GM23338 (cell line): ENCODE data around the gene NAPA. TPM values are rescaled to one million over a fixed set of nuclear protein-coding genes. Genes with fewer than 3 reads are reported as not detected.

Source experiments
- ATAC-seq: fragments of 200-7000 bp; cut with Tn5 transposase; 3 replicates; pipeline ENCODE4 v1.9.1; 2020
- DNase-seq: peaks from one replicate; pipeline ENCODE4 v3.0.0-alpha.2; 2015; ENCODE audit warnings: low spot score
- H2AFZ ChIP-seq: fragments of 200-600 bp; sonication (generic); 2 replicates; pipeline ENCODE4 v1.8.0; 2016; ENCODE audit warnings: antibody characterized with exemption, mild to moderate bottlenecking, moderate library complexity
- H3F3A ChIP-seq: fragments of 200-600 bp; sonication (generic); replicated peaks from 2 replicates; pipeline ENCODE4 v1.8.0; 2017; ENCODE audit warnings: antibody characterized with exemption, mixed run types, low read depth
- H3K27ac ChIP-seq: fragments of 200-600 bp; sonication (generic); 2 replicates; pipeline ENCODE4 v1.6.1; 2016; ENCODE audit warnings: low read depth
- H3K27me3 ChIP-seq: fragments of 200-600 bp; sonication (generic); 2 replicates; pipeline ENCODE4 v1.8.0; 2016; ENCODE audit warnings: mild to moderate bottlenecking, mixed run types, moderate library complexity; ENCODE audit not compliant: insufficient read depth
- H3K36me3 ChIP-seq: fragments of 200-600 bp; sonication (generic); 2 replicates; pipeline ENCODE4 v1.8.0; 2016; ENCODE audit warnings: mild to moderate bottlenecking; ENCODE audit not compliant: insufficient read depth
- H3K4me1 ChIP-seq: fragments of 200-600 bp; sonication (generic); 2 replicates; pipeline ENCODE4 v1.8.0; 2016; ENCODE audit warnings: mild to moderate bottlenecking, moderate library complexity; ENCODE audit not compliant: insufficient read depth
- H3K4me2 ChIP-seq: fragments of 200-600 bp; sonication (generic); 2 replicates; pipeline ENCODE4 v1.7.1; 2017; ENCODE audit warnings: mixed run types
- H3K4me3 ChIP-seq: fragments of 200-600 bp; sonication (generic); 2 replicates; pipeline ENCODE4 v1.6.1; 2016; ENCODE audit warnings: mixed run types
- H3K79me2 ChIP-seq: fragments of 200-600 bp; sonication (generic); replicated peaks from 2 replicates; pipeline ENCODE4 v1.8.0; 2017; ENCODE audit warnings: mild to moderate bottlenecking; ENCODE audit not compliant: insufficient read depth
- H3K9me2 ChIP-seq: fragments of 200-600 bp; sonication (generic); 2 replicates; pipeline ENCODE4 v1.8.0; 2017; ENCODE audit not compliant: insufficient read depth
- H4K20me1 ChIP-seq: fragments of 200-600 bp; sonication (generic); replicated peaks from 2 replicates; pipeline ENCODE4 v1.8.0; 2017; ENCODE audit warnings: mild to moderate bottlenecking; ENCODE audit not compliant: insufficient read depth
- H3K27ac Mint-ChIP-seq: 2 replicates; pipeline ENCODE4 v1.8.0; 2020; ENCODE audit warnings: inconsistent platforms, mild to moderate bottlenecking, moderate library complexity, mixed read lengths
- H3K27me3 Mint-ChIP-seq: 3 replicates; pipeline ENCODE4 v1.8.0; 2022; ENCODE audit warnings: low read depth, mild to moderate bottlenecking, moderate library complexity, mixed read lengths, inconsistent platforms; ENCODE audit not compliant: insufficient read depth, poor library complexity
- H3K36me3 Mint-ChIP-seq: 3 replicates; pipeline ENCODE4 v1.8.0; 2021; ENCODE audit warnings: low read depth, mild to moderate bottlenecking, inconsistent platforms, moderate library complexity, mixed read lengths
- H3K4me1 Mint-ChIP-seq: 3 replicates; pipeline ENCODE4 v1.8.0; 2020; ENCODE audit warnings: mild to moderate bottlenecking, inconsistent platforms, mixed read lengths
- H3K4me3 Mint-ChIP-seq: 3 replicates; pipeline ENCODE4 v1.8.0; 2021; ENCODE audit warnings: moderate library complexity, mild to moderate bottlenecking, inconsistent platforms, mixed read lengths
- H3K9me3 Mint-ChIP-seq: 3 replicates; pipeline ENCODE4 v1.8.0; 2020; ENCODE audit warnings: moderate library complexity, mild to moderate bottlenecking, inconsistent platforms, mixed read lengths
- CREB1 ChIP-seq: fragments of 250-450 bp; sonication (Bioruptor Pico); IDR thresholded peaks from 2 replicates; pipeline ENCODE4 v1.5.0; 2020; ENCODE audit warnings: low read depth, mild to moderate bottlenecking, moderate library complexity
- ETS1 ChIP-seq: IDR thresholded peaks from 2 replicates; pipeline ENCODE4 v1.6.1; 2016; ENCODE audit warnings: antibody characterized with exemption
- EZH2 ChIP-seq: fragments of 200-600 bp; sonication (generic); IDR thresholded peaks from one replicate; pipeline ENCODE4 v1.8.0; 2017; ENCODE audit warnings: antibody characterized with exemption, mild to moderate bottlenecking, low read depth; ENCODE audit not compliant: unreplicated experiment
- NANOG ChIP-seq: IDR thresholded peaks from 2 replicates; pipeline ENCODE4 v1.6.1; 2016; ENCODE audit warnings: antibody characterized with exemption, borderline replicate concordance
- POLR2AphosphoS5 ChIP-seq: IDR thresholded peaks from 2 replicates; pipeline ENCODE4 v1.6.1; 2016; ENCODE audit warnings: antibody characterized with exemption, low read depth
- REST ChIP-seq: IDR thresholded peaks from one replicate; pipeline ENCODE4 v1.6.1; 2018; ENCODE audit warnings: antibody characterized with exemption; ENCODE audit not compliant: unreplicated experiment
- STAT1 ChIP-seq: IDR thresholded peaks from one replicate; pipeline ENCODE4 v1.6.1; 2016; ENCODE audit warnings: antibody characterized with exemption; ENCODE audit not compliant: unreplicated experiment
- ZNF114 ChIP-seq: fragments of 250-450 bp; sonication (Bioruptor Pico); IDR thresholded peaks from 2 replicates; pipeline ENCODE4 v1.5.0; 2020; ENCODE audit warnings: mild to moderate bottlenecking, moderate library complexity
- polyA plus RNA-seq: library from polyadenylated mRNA; unstranded; fragments of >200 nt; fragmentation: Nextera tagmentation; extraction: Ambion mirVana; gene quantifications from 2 replicates; pipeline ENCODE4 v1.2.1, GENCODE V29; 2016
- total RNA-seq: library from RNA; depleted of rRNA; stranded (reverse); fragments of >200 nt; shearing (Covaris generic); gene quantifications from 2 replicates; pipeline ENCODE4 v1.2.3, GENCODE V29; 2014
- TF ChIP-seq, protein P1 (sequence below), 2 experiments: fragments of 200-600 bp in 1 of 2; sonication (generic) in 1 of 2; conservative IDR thresholded peaks; 2 replicates each; pipeline versions ENCODE4 v1.5.1 to v1.6.1; 2016 to 2017; ENCODE audit warnings: antibody characterized with exemption in 2 of 2, low read depth in 2 of 2, mild to moderate bottlenecking in 2 of 2, moderate library complexity in 1 of 2

The NAPA gene
- total and polyA plus RNA-seq, 2 experiments from 2014 or later: 52.0 to 72.1 TPM

DNA sequence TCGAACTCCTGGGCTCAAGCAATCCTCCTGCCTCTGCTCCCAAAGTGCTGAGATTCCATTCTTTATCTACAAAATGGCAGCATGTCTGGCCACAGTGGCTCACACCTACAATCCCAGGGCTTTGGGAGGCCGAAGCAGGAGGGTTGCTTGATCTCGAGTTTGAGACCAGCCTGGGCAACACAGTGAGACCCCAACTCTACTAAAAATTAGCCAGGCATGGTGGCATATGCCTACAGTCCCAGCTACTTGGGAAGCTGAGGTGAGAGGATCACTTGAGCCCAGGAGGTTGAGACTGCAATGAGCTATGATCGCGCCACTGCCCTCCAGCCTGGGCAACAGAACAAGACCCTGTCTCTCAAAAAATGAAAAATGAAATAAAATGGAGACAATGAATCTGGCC lies 6.1 kb downstream of the NAPA start:
- Mint-ChIP-seq H3K4me3 (no peak overlapping the region), H3K27me3 (peaks cover 12% of the 10 kb centered on the region), H3K36me3 (no peaks in the 10 kb centered on the region), H3K27ac (no peak overlapping the region), H3K4me1 (peaks cover 13% of the 10 kb centered on the region), H3K9me3 (no peaks in the 10 kb centered on the region; the same call in 2 of the 3 replicates)
- DNase-seq (no peak), ATAC-seq (no peak)
- Histone ChIP-seq H3K27me3 (no peaks in the 10 kb centered on the region), H3K9me2 (no peaks in the 10 kb centered on the region), H3K4me2 (no peak overlapping the region), H3K36me3 (no peaks in the 10 kb centered on the region), H4K20me1 (peaks cover 12% of the 10 kb centered on the region), H3F3A (no peaks in the 10 kb centered on the region), H3K4me3 (no peak overlapping the region), H3K4me1 (no peaks in the 10 kb centered on the region; the same call in 1 of the 2 replicates), H3K27ac (no peak overlapping the region), H2AFZ (no peak overlapping the region), H3K79me2 (peaks cover 70% of the 10 kb centered on the region)
- TF ChIP-seq REST: no peak
- TF ChIP-seq ZNF114: no peak
- TF ChIP-seq POLR2AphosphoS5: no peak
- no peak for TF ChIP-seq STAT1
- TF ChIP-seq CREB1 (CRISPR knock-in tag): no peak
- no peak for TF ChIP-seq ETS1
- TF ChIP-seq, protein P1, sequence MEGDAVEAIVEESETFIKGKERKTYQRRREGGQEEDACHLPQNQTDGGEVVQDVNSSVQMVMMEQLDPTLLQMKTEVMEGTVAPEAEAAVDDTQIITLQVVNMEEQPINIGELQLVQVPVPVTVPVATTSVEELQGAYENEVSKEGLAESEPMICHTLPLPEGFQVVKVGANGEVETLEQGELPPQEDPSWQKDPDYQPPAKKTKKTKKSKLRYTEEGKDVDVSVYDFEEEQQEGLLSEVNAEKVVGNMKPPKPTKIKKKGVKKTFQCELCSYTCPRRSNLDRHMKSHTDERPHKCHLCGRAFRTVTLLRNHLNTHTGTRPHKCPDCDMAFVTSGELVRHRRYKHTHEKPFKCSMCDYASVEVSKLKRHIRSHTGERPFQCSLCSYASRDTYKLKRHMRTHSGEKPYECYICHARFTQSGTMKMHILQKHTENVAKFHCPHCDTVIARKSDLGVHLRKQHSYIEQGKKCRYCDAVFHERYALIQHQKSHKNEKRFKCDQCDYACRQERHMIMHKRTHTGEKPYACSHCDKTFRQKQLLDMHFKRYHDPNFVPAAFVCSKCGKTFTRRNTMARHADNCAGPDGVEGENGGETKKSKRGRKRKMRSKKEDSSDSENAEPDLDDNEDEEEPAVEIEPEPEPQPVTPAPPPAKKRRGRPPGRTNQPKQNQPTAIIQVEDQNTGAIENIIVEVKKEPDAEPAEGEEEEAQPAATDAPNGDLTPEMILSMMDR (conservative IDR thresholded peaks at IDR 0.05; ENCODE audit: low read depth in 2 of 2): no peak
- TF ChIP-seq EZH2: no peak
- no peak for TF ChIP-seq NANOG
